HEK293 (cell line): Measurements from ENCODE around the gene NR3C1.

Experiments
- TCF7L2 ChIP-seq: IDR thresholded peaks from 2 replicates; pipeline ENCODE4 v1.6.1; 2011; ENCODE audit warnings: low read depth, mild to moderate bottlenecking, inconsistent platforms, low read length, moderate library complexity, borderline replicate concordance
- ZFP41 ChIP-seq: fragments of 450-650 bp; formaldehyde crosslinking; IDR thresholded peaks from 2 replicates; pipeline ENCODE4 v1.5.1; 2016; ENCODE audit warnings: missing biosample characterization, missing genetic modification characterization, borderline replicate concordance
- ZNF112 ChIP-seq: fragments of 450-650 bp; formaldehyde crosslinking; IDR thresholded peaks from 2 replicates; pipeline ENCODE4 v1.5.0; 2017; ENCODE audit warnings: missing biosample characterization, missing genetic modification characterization
- ZNF175 ChIP-seq: fragments of 450-650 bp; formaldehyde crosslinking; IDR thresholded peaks from 2 replicates; pipeline ENCODE4 v1.5.1; 2016; ENCODE audit warnings: missing biosample characterization, missing genetic modification characterization
- ZNF558 ChIP-seq: fragments of 450-650 bp; formaldehyde crosslinking; IDR thresholded peaks from 2 replicates; pipeline ENCODE4 v1.5.1; 2016; ENCODE audit warnings: missing biosample characterization, missing genetic modification characterization
- ZNF560 ChIP-seq: fragments of 450-650 bp; formaldehyde crosslinking; IDR thresholded peaks from 2 replicates; pipeline ENCODE4 v1.5.1; 2017; ENCODE audit warnings: missing biosample characterization, missing genetic modification characterization, borderline replicate concordance
- ZNF664 ChIP-seq: fragments of 450-650 bp; formaldehyde crosslinking; IDR thresholded peaks from 2 replicates; pipeline ENCODE4 v1.5.1; 2016; ENCODE audit warnings: missing biosample characterization, missing genetic modification characterization
- TF ChIP-seq, protein P1 (sequence below): fragments of 450-650 bp; formaldehyde crosslinking; IDR thresholded peaks from 2 replicates; pipeline ENCODE4 v1.5.1; 2016; ENCODE audit warnings: missing biosample characterization, missing genetic modification characterization
- TF ChIP-seq, protein P2 (sequence below): fragments of 450-650 bp; IDR thresholded peaks from 2 replicates; pipeline ENCODE4 v1.5.1; 2018; ENCODE audit warnings: missing biosample characterization, mild to moderate bottlenecking, missing genetic modification characterization
- TF ChIP-seq, protein P3 (sequence below): fragments of 450-650 bp; formaldehyde crosslinking; optimal IDR thresholded peaks from 2 replicates; pipeline ENCODE3; 2016; ENCODE audit warnings: missing biosample characterization, mild to moderate bottlenecking, missing genetic modification characterization
- TF ChIP-seq, protein P4 (sequence below): fragments of 450-650 bp; formaldehyde crosslinking; IDR thresholded peaks from 2 replicates; pipeline ENCODE4 v1.5.1; 2016; ENCODE audit warnings: missing biosample characterization, missing genetic modification characterization

DNA sequence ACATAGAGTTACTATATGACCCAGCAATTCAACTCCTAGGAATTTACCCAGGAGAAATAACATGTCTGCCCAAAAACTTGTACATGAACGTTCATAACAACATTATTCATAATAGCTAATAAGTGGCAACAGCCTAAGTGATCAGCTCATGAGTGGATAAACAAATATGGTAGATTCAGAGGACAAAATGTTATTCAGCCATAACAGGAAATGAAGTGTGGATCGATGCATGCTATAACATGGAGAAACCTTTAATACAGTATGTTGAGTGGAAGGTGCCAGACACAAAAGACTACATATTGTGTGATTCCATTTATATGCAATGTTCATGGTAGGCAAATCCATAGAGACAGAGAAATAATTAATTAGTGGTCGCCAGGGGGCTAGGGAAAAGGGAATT lies 22.3 kb upstream of the NR3C1 start:
- TF ChIP-seq ZNF664 (no peak), ZFP41 (tag by site-specific recombination) (no peak), ZNF560 (tag by site-specific recombination) (no peak), ZNF112 (tag by site-specific recombination) (no peak), TCF7L2 (no peak), ZNF175 (tag by site-specific recombination) (no peak), ZNF558 (tag by site-specific recombination) (no peak)
- TF ChIP-seq, protein P1, sequence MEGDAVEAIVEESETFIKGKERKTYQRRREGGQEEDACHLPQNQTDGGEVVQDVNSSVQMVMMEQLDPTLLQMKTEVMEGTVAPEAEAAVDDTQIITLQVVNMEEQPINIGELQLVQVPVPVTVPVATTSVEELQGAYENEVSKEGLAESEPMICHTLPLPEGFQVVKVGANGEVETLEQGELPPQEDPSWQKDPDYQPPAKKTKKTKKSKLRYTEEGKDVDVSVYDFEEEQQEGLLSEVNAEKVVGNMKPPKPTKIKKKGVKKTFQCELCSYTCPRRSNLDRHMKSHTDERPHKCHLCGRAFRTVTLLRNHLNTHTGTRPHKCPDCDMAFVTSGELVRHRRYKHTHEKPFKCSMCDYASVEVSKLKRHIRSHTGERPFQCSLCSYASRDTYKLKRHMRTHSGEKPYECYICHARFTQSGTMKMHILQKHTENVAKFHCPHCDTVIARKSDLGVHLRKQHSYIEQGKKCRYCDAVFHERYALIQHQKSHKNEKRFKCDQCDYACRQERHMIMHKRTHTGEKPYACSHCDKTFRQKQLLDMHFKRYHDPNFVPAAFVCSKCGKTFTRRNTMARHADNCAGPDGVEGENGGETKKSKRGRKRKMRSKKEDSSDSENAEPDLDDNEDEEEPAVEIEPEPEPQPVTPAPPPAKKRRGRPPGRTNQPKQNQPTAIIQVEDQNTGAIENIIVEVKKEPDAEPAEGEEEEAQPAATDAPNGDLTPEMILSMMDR (tag by site-specific recombination): no peak
- TF ChIP-seq, protein P2, sequence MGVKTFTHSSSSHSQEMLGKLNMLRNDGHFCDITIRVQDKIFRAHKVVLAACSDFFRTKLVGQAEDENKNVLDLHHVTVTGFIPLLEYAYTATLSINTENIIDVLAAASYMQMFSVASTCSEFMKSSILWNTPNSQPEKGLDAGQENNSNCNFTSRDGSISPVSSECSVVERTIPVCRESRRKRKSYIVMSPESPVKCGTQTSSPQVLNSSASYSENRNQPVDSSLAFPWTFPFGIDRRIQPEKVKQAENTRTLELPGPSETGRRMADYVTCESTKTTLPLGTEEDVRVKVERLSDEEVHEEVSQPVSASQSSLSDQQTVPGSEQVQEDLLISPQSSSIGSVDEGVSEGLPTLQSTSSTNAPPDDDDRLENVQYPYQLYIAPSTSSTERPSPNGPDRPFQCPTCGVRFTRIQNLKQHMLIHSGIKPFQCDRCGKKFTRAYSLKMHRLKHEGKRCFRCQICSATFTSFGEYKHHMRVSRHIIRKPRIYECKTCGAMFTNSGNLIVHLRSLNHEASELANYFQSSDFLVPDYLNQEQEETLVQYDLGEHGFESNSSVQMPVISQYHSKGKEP (tag by site-specific recombination): no peak
- TF ChIP-seq, protein P3, sequence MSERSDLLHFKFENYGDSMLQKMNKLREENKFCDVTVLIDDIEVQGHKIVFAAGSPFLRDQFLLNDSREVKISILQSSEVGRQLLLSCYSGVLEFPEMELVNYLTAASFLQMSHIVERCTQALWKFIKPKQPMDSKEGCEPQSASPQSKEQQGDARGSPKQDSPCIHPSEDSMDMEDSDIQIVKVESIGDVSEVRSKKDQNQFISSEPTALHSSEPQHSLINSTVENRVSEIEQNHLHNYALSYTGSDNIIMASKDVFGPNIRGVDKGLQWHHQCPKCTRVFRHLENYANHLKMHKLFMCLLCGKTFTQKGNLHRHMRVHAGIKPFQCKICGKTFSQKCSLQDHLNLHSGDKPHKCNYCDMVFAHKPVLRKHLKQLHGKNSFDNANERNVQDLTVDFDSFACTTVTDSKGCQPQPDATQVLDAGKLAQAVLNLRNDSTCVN (tag by site-specific recombination): no peak
- TF ChIP-seq, protein P4, sequence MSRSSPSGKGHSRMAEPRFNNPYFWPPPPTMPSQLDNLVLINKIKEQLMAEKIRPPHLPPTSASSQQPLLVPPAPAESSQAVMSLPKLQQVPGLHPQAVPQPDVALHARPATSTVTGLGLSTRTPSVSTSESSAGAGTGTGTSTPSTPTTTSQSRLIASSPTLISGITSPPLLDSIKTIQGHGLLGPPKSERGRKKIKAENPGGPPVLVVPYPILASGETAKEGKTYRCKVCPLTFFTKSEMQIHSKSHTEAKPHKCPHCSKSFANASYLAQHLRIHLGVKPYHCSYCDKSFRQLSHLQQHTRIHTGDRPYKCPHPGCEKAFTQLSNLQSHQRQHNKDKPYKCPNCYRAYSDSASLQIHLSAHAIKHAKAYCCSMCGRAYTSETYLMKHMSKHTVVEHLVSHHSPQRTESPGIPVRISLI: no peak
